HepG2 (cell line): Measurements from ENCODE around the gene FLAD1. TPM values are rescaled to one million over a fixed set of nuclear protein-coding genes. Genes with fewer than 3 reads are reported as not detected.

Experiments
- ETV6 ChIP-seq: sonication (generic); formaldehyde crosslinking; conservative IDR thresholded peaks from 2 replicates; pipeline ENCODE4 v1.4.0; 2020; ENCODE audit warnings: missing genetic modification reagents
- HNRNPLL ChIP-seq: fragments of 200-400 bp; formaldehyde crosslinking; IDR thresholded peaks from 2 replicates; pipeline ENCODE4 v1.6.1; 2017; ENCODE audit warnings: mild to moderate bottlenecking, low read depth, low read length; ENCODE audit not compliant: poor library complexity, severe bottlenecking
- KLF13 ChIP-seq: sonication (generic); formaldehyde crosslinking; IDR thresholded peaks from 2 replicates; pipeline ENCODE4 v1.4.0; 2020; ENCODE audit warnings: mild to moderate bottlenecking, missing genetic modification reagents
- MBNL3 ChIP-seq: fragments of 250-450 bp; sonication (Bioruptor Pico); conservative IDR thresholded peaks from 2 replicates; pipeline ENCODE4 v1.8.0; 2022; ENCODE audit warnings: mild to moderate bottlenecking, inconsistent platforms
- MED13 ChIP-seq: sonication (generic); formaldehyde crosslinking; IDR thresholded peaks from 2 replicates; pipeline ENCODE4 v1.5.0; 2020; ENCODE audit warnings: missing genetic modification reagents
- MLX ChIP-seq: IDR thresholded peaks from 2 replicates; pipeline ENCODE4 v1.6.1; 2016
- MTA1 ChIP-seq: sonication (generic); formaldehyde crosslinking; IDR thresholded peaks from 2 replicates; pipeline ENCODE4 v1.4.0; 2020; ENCODE audit warnings: missing genetic modification reagents, mild to moderate bottlenecking, borderline replicate concordance
- NFE2L2 ChIP-seq: fragments of 150-350 bp; IDR thresholded peaks from 2 replicates; pipeline ENCODE4 v1.6.1; 2014; ENCODE audit warnings: low read length
- PREB ChIP-seq: sonication (generic); formaldehyde crosslinking; IDR thresholded peaks from 2 replicates; pipeline ENCODE4 v1.4.0; 2020; ENCODE audit warnings: missing genetic modification reagents
- REL ChIP-seq: sonication (generic); formaldehyde crosslinking; conservative IDR thresholded peaks from 2 replicates; pipeline ENCODE4 v1.8.0; 2022; ENCODE audit warnings: mild to moderate bottlenecking, missing genetic modification reagents, moderate library complexity
- SMYD3 ChIP-seq: sonication (generic); formaldehyde crosslinking; IDR thresholded peaks from 2 replicates; pipeline ENCODE4 v1.8.1; 2023; ENCODE audit warnings: mild to moderate bottlenecking, missing genetic modification reagents
- SP140L ChIP-seq: sonication (generic); formaldehyde crosslinking; IDR thresholded peaks from 2 replicates; pipeline ENCODE4 v1.4.0; 2020; ENCODE audit warnings: missing genetic modification reagents, borderline replicate concordance
- TBL1XR1 ChIP-seq: fragments of 150-350 bp; IDR thresholded peaks from 2 replicates; pipeline ENCODE4 v1.6.1; 2014; ENCODE audit warnings: borderline replicate concordance, low read length; ENCODE audit not compliant: partially characterized antibody
- TCF7 ChIP-seq: sonication (generic); IDR thresholded peaks from 2 replicates; pipeline ENCODE4 v1.6.1; 2016; ENCODE audit warnings: antibody characterized with exemption, low read depth
- TRAFD1 ChIP-seq: sonication (generic); formaldehyde crosslinking; IDR thresholded peaks from 2 replicates; pipeline ENCODE4 v1.5.1; 2020; ENCODE audit warnings: missing genetic modification reagents, mild to moderate bottlenecking, borderline replicate concordance
- TSC22D2 ChIP-seq: sonication (generic); formaldehyde crosslinking; IDR thresholded peaks from 2 replicates; pipeline ENCODE4 v1.5.1; 2020; ENCODE audit warnings: missing genetic modification reagents, mild to moderate bottlenecking, borderline replicate concordance
- ZFP1 ChIP-seq: IDR thresholded peaks from 2 replicates; pipeline ENCODE4 v1.6.1; 2016
- ZNF367 ChIP-seq: sonication (generic); formaldehyde crosslinking; IDR thresholded peaks from 2 replicates; pipeline ENCODE4 v1.4.0; 2020; ENCODE audit warnings: missing genetic modification reagents, borderline replicate concordance
- ZNF484 ChIP-seq: sonication (generic); formaldehyde crosslinking; IDR thresholded peaks from 2 replicates; pipeline ENCODE4 v1.5.1; 2020; ENCODE audit warnings: mild to moderate bottlenecking, low read depth, missing genetic modification reagents, borderline replicate concordance
- ZNF574 ChIP-seq: sonication (generic); formaldehyde crosslinking; IDR thresholded peaks from 2 replicates; pipeline ENCODE4 v1.4.0; 2020; ENCODE audit warnings: missing genetic modification reagents
- ZNF607 ChIP-seq: sonication (generic); formaldehyde crosslinking; IDR thresholded peaks from 2 replicates; pipeline ENCODE4 v1.5.1; 2020; ENCODE audit warnings: missing genetic modification reagents, mild to moderate bottlenecking, borderline replicate concordance
- polyA plus RNA-seq, 8 experiments: library from polyadenylated mRNA; depleted of rRNA in 3 of 8; stranded (reverse) in 7 of 8; unstranded in 1 of 8; fragments of >200 nt; fragmentation: Illumina TruSeq in 4 of 8; extraction: Trizol in 4 of 8; gene quantifications; 2 replicates each; pipeline versions ENCODE4 v1.2.1 to v1.2.3, GENCODE V29; 2011 to 2016; ENCODE audit warnings: low read depth in 4 of 8, missing spikeins in 1 of 8, mixed read lengths in 1 of 8; ENCODE audit not compliant: insufficient read depth in 1 of 8
- total RNA-seq, 5 experiments: library from RNA; depleted of rRNA; stranded (reverse); fragments of >200 nt; fragmentation: Illumina TruSeq; extraction: Trizol; gene quantifications; 2 replicates each; pipeline ENCODE4 v1.2.3, GENCODE V29; 2016; ENCODE audit warnings: low read depth in 1 of 5

FLAD1 gene
- total and polyA plus RNA-seq, 2 of the 13 experiments (the other 11 are each of a cell fraction or from before 2014, with no cell fraction given): 25.9 to 32.8 TPM

GRCh38 chr1:154999571-155000410, 16.6 kb downstream of the FLAD1 start (continued):
- no peak for TF ChIP-seq TRAFD1 (CRISPR knock-in tag)
- TF ChIP-seq HNRNPLL: no peak
- TF ChIP-seq ETV6: 0 out of 2 replicates have a peak, but pooled peaks have one; percentile 3
- TF ChIP-seq TSC22D2 (CRISPR knock-in tag): no peak
- no peak for TF ChIP-seq MTA1 (CRISPR knock-in tag)
- TF ChIP-seq MLX (CRISPR knock-in tag): no peak
- no peak for TF ChIP-seq MBNL3
- TF ChIP-seq SMYD3 (CRISPR knock-in tag): no peak
- no peak for TF ChIP-seq REL (CRISPR knock-in tag)
- no peak for TF ChIP-seq ZNF574 (CRISPR knock-in tag)
- no peak for TF ChIP-seq TBL1XR1
- no peak for TF ChIP-seq NFE2L2
- TF ChIP-seq TCF7: no peak
- TF ChIP-seq PREB: no peak
- TF ChIP-seq ZFP1 (CRISPR knock-in tag): no peak
- TF ChIP-seq ZNF607 (CRISPR knock-in tag): peak; percentile 58; the same call in 1 of the 2 replicates
- TF ChIP-seq MED13 (CRISPR knock-in tag): no peak
- no peak for TF ChIP-seq ZNF367
- TF ChIP-seq ZNF484: no peak
- no peak for TF ChIP-seq SP140L
- TF ChIP-seq KLF13 (CRISPR knock-in tag): no peak
